Activated CD4-positive, alpha-beta T cell treated with anti-CD3 and anti-CD28 coated beads, Interleukin-2, amount 50 U/mL, for 48 hours (primary cell): Measurements from ENCODE around the gene MYO16.
"Not testable (repeated sequence)": the region's sequence is repeated elsewhere in the genome, so short reads cannot be mapped to it uniquely, and the experiment has no call there.

Experiments used
- DNase-seq, 2 experiments: peaks; one replicate each; pipeline ENCODE4 v3.0.0-alpha.2; 2020

MYO16 gene

GRCh38 chr13:108747843-108748242 is 118.4 kb downstream of the MYO16 start:
- no peak for DNase-seq

GRCh38 chr13:108752276-108752675 is 122.9 kb downstream of the MYO16 start:
- DNase-seq, result no peak

DNA sequence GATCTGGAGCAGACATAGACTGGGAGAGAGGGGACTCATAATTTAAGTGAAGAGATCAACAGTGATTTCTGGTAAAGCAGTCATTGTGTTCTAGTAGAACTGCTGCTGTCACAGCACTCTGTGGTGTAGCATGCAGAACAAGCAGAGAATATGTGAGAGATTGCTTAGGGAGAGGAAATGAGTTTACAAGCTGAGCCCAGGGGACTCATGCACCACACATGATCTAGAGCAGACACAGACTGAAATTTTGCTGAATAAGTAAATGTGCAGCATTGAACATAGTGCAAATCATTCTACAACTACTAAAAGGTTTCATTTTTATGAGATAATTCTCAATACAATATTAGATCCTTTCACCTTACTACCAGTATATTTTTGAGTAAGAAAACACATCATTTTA is 125.7 kb downstream of the MYO16 start:
- no peak for DNase-seq

- no peak for DNase-seq
Measured at GRCh38 chr13:108760129-108760528, 130.7 kb downstream of the MYO16 start.

GRCh38 chr13:108760541-108760940 is 131.1 kb downstream of the MYO16 start:
- no peak for DNase-seq

DNA sequence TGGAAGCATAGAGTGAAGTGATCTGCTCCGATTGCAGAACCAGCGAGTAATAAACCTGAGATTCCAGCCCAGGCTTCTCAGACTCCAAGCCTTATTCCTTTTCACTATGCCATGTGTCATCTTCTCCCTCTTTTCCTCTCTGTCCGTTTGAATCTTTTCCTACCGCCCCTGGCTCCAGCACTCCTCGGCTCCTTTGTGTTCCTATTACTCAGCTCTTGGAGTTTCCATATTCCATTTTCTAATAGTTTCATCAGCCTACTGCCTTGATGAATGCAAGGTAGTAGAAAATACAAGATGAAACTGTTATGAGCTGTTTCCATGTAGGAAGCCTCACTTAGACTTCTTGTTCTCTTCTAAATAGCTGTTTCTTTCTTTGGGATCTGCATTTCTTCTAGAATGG is 138.6 kb downstream of the MYO16 start:
- DNase-seq, result no peak

DNA sequence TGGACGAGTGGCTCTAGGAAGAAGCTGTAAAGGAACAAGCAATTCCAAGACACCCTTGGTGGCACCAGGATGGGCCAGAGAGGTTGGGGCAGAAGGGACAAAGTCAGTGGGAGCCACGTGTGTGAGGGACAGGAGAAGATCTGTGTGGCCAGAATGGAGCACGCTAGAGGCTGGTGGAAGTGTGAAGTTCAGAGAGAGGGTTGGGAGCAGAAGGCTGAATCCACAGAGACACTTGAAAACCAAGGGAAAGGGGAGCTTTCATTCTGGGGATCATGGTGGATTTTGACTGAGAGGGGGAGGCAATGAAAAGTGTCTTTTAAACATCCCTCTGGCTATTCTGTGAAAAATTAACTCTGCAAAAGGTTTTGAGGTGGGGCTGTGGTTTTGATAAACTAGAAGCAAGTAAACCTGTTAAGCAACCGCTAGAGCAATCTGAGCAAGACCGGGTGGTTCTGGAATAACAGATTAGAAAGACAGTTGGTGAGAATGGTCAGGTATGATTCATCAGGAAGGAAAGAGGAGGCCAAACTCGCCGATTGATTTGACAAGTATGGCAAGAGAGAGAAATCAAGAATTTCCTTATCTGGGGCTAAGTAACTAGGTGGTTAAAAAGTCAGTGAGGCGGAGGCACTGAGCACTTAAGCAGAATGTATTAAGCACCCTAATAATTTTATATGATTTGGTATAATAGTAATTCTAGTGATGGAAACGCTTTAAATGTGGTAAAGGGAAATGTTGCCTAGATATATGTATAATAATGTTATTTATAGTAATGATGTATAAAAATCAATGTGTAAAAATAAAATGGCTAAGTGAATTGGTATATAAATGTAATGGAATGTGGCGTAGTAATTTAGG is 140.0 kb downstream of the MYO16 start:
- DNase-seq, result no peak

- no peak for DNase-seq
Measured at GRCh38 chr13:108775597-108775996, 146.2 kb downstream of the MYO16 start.

DNA sequence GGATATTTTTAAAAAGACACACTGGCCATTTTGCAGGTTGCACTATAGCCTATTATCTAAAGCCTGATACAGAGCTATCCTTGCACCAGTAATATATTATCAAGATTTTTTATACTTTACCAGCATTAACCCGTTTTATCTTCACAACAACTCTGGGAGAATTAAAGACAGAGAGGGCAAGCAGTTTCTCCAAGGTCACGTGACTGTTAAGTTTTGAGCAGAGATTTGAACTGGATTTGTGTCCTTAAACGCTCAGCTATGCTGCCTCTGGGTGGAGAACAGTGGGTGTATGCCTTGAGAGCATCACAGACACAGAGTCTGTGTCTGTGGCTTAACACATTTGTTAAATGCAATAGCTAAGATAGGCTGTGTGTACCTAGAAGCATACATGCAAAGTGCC is 147.2 kb downstream of the MYO16 start:
- DNase-seq, result no peak

GRCh38 chr13:108777421-108778420 is 148.3 kb downstream of the MYO16 start:
- no peak for DNase-seq

- no peak for DNase-seq
Measured at GRCh38 chr13:108779308-108779707, 149.9 kb downstream of the MYO16 start.

- no peak for DNase-seq
Measured at GRCh38 chr13:108780706-108781105, 151.3 kb downstream of the MYO16 start.

DNA sequence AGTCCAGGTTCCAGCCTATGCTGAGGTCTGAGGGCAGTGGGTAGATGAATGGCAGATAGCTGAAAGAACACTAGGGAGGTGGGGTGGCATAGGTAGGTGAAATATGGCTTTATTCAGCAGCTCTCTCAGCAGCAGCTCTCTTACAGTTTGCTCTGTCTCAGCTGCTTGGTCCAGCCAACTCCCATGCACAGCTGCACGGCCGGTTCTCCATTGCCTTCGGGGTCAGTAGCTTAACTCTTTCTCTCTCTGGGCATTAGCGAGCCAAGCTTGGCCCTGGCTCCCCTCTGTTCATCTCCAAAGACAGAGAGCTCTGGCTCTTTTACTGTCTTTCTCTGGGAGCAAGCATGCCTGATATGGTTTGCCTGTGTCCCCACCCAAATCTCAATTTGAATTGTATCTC is 151.9 kb downstream of the MYO16 start:
- no peak for DNase-seq

DNA sequence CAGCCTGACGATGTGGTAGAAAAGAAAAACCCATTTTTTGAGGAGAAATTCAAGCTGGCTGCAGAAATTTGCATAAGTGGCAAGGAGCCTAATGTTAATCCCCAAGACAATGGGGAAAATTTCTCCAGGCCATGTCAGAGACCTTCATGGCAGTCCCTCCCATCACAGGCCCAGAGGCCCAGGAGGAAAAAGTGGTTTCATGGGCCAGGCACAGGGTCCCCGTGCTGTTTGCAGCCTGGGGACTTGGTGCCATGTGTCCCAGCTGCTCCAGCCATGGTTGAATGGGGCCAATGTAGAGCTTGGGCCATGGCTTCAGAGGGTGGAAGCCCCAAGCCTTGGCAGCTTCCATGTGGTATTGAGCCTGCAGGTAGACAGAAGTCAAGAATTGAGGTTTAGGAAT is 153.1 kb downstream of the MYO16 start:
- DNase-seq, result not testable (repeated sequence)

- no peak for DNase-seq
Measured at GRCh38 chr13:108785844-108786243, 156.4 kb downstream of the MYO16 start.

DNA sequence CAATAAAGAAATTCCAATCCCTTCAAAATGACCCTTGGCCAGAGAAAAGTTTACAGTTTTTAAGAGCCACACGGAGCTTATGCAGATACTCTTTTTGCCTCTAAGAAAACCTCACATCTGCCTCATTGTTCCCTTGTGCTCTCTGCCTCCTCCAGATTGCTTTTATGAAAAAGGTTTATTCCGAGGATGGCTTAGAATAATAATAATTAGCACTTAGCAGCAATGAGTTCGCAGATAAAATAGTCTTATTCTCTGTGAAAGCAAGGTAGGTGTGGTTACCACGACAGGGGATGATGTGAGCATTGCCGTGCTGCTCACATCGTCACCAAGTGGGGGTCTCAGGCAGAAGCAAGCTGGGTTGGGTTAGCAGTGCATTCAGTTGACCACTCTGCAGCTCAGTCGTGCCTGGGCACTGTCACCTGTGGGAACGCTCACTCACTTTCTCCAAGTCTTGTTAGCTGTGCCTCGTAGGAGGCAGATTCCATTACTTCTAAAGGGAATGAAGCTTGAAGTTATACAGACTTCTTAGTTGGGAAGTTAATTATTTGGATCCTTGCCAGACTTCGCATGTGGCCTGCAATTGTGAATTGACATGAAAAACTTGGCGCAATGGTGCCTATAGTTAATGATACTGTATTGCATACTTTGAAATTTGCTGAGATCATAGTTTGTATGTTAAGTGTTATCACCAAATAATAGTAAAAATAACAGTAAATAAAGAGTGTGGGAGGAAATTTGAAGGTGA is 157.2 kb downstream of the MYO16 start:
- no peak for DNase-seq

DNA sequence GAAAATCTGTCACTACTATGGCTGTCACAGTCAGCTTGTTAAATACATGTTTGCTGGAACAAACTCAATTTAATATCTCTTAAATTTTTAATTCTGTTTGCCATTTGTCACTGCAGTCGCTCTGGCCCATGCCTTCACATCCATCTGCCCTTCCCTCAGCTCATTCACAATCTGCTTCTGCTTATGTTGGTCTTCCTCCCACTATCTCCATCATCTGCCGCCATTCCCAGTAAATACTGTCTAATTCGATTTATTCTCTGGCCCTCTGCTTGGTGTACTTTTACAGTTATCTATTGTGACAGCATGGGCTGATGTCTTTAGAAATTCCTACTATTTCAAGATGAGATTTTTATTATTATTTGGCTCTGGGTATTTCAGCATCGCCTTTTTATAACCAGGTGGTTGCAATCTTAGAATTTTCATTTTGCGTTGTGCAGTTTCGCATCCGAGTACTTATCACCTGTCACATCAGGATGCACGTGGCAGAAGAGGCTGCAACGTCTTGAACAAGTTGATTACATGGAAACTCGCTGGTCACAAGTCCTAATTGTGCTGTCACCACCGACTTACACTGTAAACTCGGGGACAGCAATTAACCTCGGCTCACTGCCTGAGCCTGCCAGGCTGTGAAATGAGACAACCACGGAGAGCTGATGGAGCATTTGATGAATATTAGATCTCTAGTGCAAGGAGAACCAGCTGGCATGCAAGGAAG is 158.4 kb downstream of the MYO16 start:
- DNase-seq, result no peak

GRCh38 chr13:108789476-108789875 is 160.1 kb downstream of the MYO16 start:
- DNase-seq, result no peak

DNA sequence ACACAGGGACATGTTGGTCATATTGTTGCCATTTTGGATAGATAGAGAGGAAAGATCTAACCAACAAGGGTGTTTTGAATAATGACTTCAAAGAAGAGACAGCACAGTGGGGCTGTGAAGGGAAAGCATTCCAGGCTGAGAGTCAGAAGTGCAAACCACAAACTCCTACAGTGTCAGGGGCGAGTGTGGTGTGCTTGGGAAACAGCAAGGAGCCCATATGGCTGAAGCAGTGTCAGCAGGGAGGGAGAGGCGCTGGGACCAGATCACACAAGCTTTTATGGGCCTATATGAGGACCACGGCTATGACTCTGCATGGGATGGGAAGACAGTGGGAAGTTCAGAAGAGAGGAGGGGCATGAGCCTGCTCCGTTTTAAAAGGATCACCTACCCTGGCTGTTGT is 166.4 kb downstream of the MYO16 start:
- no peak for DNase-seq

- DNase-seq, result no peak
Measured at GRCh38 chr13:108797354-108797753, 167.9 kb downstream of the MYO16 start.

DNA sequence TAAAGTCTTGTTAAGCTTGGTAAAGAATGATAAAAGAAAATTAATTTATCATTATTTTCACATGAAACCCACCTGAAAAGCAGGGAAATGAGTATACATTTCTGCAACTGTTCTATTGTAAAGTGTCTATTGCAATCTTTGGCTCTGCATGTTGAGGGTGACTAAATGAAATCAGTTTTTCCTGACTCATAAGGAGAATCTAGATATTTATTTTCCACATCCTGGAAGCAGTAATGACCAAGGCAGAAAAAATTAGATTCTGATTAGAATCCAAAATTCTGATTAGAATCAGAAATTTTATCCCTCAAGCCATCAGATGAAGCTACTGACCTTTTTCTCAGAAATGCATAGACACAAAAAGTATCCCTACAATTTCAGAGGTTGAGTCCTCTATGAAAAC is 178.4 kb downstream of the MYO16 start:
- no peak for DNase-seq

DNA sequence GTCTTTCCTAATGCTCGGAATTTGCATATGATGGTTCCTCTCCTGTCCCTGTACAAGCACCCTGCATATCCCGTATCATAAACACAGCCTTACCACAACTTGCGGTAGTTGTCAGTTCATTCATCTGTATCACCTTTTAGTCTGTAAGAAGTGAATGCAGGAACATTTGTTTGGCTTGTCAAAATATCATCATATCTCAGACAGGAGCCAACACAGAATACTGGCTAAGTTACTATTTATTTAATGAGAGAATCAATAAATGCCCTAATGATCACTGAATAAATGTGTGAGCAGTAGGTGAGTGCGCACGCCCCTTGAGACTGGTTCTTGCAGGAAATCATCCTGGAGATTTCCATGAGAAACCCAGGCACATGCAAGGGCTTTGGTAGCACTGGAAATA is 182.8 kb downstream of the MYO16 start:
- DNase-seq, result no peak
